Rectal smooth muscle tissue (tissue), 1 donor: ENCODE measurements around the gene MED26.

Experiments
- H3K27ac ChIP-seq: one replicate; pipeline ENCODE4 v1.7.0; 2013; ENCODE audit warnings: low read depth, low read length, inconsistent platforms
- H3K27me3 ChIP-seq: one replicate; pipeline ENCODE4 v1.7.0; 2013; ENCODE audit warnings: low read length; ENCODE audit not compliant: control insufficient read depth, insufficient read depth
- H3K36me3 ChIP-seq: one replicate; pipeline ENCODE4 v1.7.0; 2013; ENCODE audit warnings: low read length; ENCODE audit not compliant: control insufficient read depth, insufficient read depth
- H3K4me1 ChIP-seq: one replicate; pipeline ENCODE4 v1.7.0; 2013; ENCODE audit warnings: low read length; ENCODE audit not compliant: control insufficient read depth, insufficient read depth
- H3K4me3 ChIP-seq: one replicate; pipeline ENCODE4 v1.7.0; 2013; ENCODE audit warnings: low read length
- H3K9ac ChIP-seq: one replicate; pipeline ENCODE4 v1.7.0; 2013; ENCODE audit warnings: low read length

The MED26 gene

DNA sequence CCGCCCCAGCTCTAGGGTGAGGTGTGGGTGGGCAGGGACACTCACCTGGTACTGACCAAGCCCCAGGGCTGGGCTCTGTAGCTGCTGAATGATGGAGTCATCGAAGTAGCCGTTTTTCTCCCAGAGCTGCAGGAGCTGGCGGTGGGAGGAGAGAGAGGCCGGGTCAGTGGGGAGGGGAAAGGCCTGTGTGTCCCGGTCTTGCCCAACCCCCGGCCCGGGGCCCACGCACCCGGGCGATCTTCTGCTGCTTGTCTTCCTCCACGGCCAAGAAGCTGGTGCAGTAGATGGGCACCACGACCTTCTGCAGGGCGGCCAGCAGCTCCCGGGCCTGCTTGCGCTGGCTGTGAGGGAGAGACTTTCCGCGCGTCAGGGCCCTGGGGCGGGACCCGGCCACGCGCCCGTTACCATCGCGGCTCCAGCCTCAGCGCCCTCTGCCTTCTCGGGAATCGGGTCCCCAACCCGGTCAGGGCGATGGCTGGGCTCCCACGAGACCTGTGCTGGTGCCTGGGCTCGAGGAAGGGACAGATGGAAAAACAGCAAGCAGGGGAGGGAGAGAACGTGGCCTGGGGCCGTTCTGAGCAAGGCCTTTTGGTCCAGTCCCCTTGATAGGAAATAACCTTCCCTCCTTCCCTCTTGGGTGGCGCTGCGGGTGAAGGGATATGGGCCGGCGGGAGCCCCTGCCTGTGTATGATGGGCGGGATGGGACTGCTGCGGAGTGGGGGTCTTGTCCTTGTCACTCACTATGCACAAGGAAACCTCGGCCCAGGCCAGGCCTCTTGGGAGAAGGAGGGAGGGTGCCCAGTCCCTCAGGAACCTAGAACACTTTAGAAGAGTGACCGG is 97.2 kb downstream of the MED26 start:
- Histone ChIP-seq H3K36me3 (peaks cover 68% of the 10 kb centered on the region), H3K4me3 (no peak overlapping the region), H3K4me1 (no peaks in the 10 kb centered on the region), H3K9ac (no peak overlapping the region), H3K27ac (no peak overlapping the region), H3K27me3 (no peaks in the 10 kb centered on the region)

- Histone ChIP-seq H3K36me3 (peaks cover 63% of the 10 kb centered on the region), H3K27ac (no peak overlapping the region), H3K9ac (no peak overlapping the region), H3K27me3 (no peaks in the 10 kb centered on the region), H3K4me1 (no peaks in the 10 kb centered on the region), H3K4me3 (no peak overlapping the region)
These were observed 98.4 kb downstream of the MED26 start for GRCh38 chr19:16529466-16530144.

GRCh38 chr19:16527971-16528521 is 100.0 kb downstream of the MED26 start:
- H3K27ac ChIP-seq, result no peak overlapping the region
- H3K9ac ChIP-seq, result no peak overlapping the region
- H3K4me3 ChIP-seq, result no peak overlapping the region
- no peaks in the 10 kb centered on the region for H3K4me1 ChIP-seq
- no peaks in the 10 kb centered on the region for H3K27me3 ChIP-seq
- H3K36me3 ChIP-seq, result peaks cover 65% of the 10 kb centered on the region

DNA sequence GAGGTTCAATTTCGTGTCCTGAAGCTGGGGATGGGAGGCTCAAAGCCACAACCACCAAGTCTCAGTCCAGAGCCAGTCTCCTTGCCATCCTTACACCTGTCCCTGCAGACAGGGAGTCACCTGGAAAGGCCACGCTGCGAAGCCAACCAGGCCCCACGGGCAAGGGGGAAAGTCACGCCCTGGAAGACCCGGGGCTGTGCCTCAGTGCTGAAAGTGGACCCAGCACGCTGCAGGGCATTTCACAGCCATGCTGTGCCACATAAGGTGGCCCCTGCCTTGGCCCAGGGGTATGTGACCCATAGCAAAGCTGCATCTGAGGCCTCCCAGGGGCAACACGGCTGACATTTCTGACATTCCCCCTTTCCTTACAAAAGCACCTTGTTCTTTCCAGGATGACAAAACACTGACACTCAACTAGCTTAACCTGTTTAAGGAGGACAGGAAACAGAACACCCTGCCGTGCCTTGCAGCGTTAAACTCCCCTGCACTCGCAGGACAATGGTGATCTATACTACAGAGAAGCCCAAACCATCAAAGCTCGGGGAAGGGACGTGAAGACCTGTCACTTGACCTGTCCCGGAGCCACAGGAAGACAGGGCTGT is 100.6 kb downstream of the MED26 start:
- H3K27ac ChIP-seq, result no peak overlapping the region
- no peak overlapping the region for H3K4me3 ChIP-seq
- H3K27me3 ChIP-seq, result no peaks in the 10 kb centered on the region
- H3K36me3 ChIP-seq, result peaks cover 64% of the 10 kb centered on the region
- no peaks in the 10 kb centered on the region for H3K4me1 ChIP-seq
- no peak overlapping the region for H3K9ac ChIP-seq

DNA sequence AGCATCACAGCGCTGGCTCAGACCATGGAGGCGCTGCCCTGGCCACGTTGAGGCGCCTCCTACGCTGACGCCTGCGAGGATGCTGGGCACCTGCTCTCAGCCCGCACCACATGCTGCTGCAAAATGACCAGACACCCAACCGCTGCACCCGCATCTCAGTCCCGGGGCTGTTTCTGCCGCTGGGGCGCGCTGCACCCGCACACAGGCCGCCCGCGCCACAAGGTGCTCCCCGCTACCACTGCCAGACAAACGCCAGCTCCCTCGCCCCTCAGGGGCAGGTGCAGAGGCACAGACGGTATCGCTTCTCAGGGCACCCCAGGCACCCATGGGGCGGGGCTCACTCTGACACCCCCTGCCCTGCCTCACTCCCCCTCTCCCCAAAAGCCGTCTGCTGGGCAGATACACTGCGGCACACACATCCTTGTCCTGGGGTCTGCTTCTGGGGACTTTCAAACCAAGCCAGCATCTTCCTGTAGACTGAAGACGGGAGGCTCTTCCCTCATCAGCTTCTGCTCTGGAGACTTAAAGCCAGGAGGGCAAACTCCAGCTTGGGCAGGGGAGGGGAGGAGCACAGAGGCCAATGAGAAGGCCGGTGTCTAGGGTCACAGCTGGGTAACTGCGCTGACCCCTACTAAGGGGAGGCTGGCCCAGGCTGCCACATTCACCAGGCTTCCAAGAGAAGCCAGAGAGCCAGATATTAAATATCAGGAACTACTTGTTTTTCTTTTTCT is 102.1 kb downstream of the MED26 start:
- H3K27me3 ChIP-seq, result no peaks in the 10 kb centered on the region
- no peak overlapping the region for H3K9ac ChIP-seq
- H3K36me3 ChIP-seq, result peaks cover 53% of the 10 kb centered on the region

DNA sequence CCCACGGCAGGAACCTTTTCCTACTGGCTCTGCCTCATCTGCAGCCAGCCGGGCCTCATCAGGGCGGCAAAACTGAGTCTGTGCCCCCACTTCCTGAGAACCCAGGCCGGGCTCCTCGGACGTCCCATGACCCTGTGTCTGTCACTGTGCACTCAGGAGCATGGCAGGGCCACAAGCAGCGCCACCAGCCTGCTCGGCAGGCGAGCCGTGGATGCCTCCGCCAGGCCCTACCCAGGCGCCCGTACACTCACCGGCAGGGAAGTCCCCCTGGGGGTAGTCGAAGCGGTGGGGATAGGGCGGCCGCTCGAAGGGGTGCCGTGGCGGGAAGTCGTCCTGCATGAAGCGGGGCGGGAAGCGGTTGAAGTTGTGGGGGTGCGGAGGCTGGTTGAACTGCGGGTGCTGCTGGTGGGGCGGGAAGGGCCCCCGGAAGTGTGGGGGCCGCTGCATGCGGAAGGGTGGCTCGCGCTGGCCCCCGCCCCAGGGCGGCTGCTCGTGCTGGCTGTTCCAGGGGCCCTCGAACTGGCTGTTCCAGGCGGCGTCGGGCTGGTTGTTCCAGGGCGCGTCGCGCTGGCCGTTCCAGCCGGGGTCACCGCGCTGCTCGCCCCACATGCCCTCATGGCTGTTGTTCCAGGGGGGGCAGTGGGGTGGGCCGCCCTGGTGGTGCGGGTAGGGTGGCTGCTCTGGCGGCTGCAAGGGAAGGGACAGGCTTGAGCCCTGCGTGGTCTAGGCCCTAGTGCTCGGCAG is 102.8 kb downstream of the MED26 start:
- H3K4me3 ChIP-seq, result no peak overlapping the region
- H3K36me3 ChIP-seq, result peaks cover 52% of the 10 kb centered on the region
- no peak overlapping the region for H3K9ac ChIP-seq
- no peak overlapping the region for H3K27ac ChIP-seq
- no peaks in the 10 kb centered on the region for H3K27me3 ChIP-seq
- no peaks in the 10 kb centered on the region for H3K4me1 ChIP-seq

More for the DNA sequence above, 102.1 kb downstream of the MED26 start:
- Histone ChIP-seq H3K4me3 (no peak overlapping the region), H3K4me1 (no peaks in the 10 kb centered on the region), H3K27ac (no peak overlapping the region)
